NCI-H524 treated with DMSO at 0.1 percent for 48 hours (cell line): ENCODE measurements around the gene SDHA.

ENCODE experiments used
- DNase-seq: peaks from one replicate; lab custom pipeline; 2025; lab: John Stamatoyannopoulos, UW

The SDHA gene

GRCh38 chr5:217494-218456 is at the start of gene SDHA, which contains the start of gene CCDC127:
SDHA (plus strand) TSS chr5:218320; CDS start chr5:218356, 36 bp downstream.
CCDC127 (minus strand) TSS chr5:218153; CDS start chr5:216849, 1,304 bp downstream.
- peak; percentile 64 for DNase-seq

- DNase-seq = no peak
Measured at GRCh38 chr5:169071-169727, 48.9 kb upstream of the SDHA start.

GRCh38 chr5:169728-170094 is 48.4 kb upstream of the SDHA start:
- DNase-seq = no peak

GRCh38 chr5:170971-171800 is 46.9 kb upstream of the SDHA start:
- no peak for DNase-seq

- DNase-seq = no peak
Measured at GRCh38 chr5:171801-172331, 46.3 kb upstream of the SDHA start.

GRCh38 chr5:172421-172820 is 45.7 kb upstream of the SDHA start:
- no peak for DNase-seq

- DNase-seq = no peak
Measured at GRCh38 chr5:172841-173251, 45.3 kb upstream of the SDHA start.

- no peak for DNase-seq
Measured at GRCh38 chr5:173392-174290, 44.5 kb upstream of the SDHA start.

- no peak for DNase-seq
Measured at GRCh38 chr5:174291-174600, 43.9 kb upstream of the SDHA start.

- no peak for DNase-seq
Measured at GRCh38 chr5:174876-175465, 43.1 kb upstream of the SDHA start.

GRCh38 chr5:176296-176823 is 41.8 kb upstream of the SDHA start:
- DNase-seq = no peak

GRCh38 chr5:178110-178509 is 40.0 kb upstream of the SDHA start:
- DNase-seq = no peak

GRCh38 chr5:179401-179800 is 38.7 kb upstream of the SDHA start:
- no peak for DNase-seq

- no peak for DNase-seq
Measured at GRCh38 chr5:180286-180918, 37.7 kb upstream of the SDHA start.

GRCh38 chr5:181160-181559 is 37.0 kb upstream of the SDHA start:
- no peak for DNase-seq

- DNase-seq = no peak
Measured at GRCh38 chr5:181566-181965, 36.6 kb upstream of the SDHA start.

- DNase-seq = no peak
Measured at GRCh38 chr5:182126-182525, 36.0 kb upstream of the SDHA start.

GRCh38 chr5:184471-184870 is 33.6 kb upstream of the SDHA start:
- DNase-seq = no peak

GRCh38 chr5:185095-186070 is 32.7 kb upstream of the SDHA start:
- no peak for DNase-seq
